Gastrocnemius medialis (tissue), 4 donors: ENCODE data around the gene BARHL2. TPM values are rescaled to one million over a fixed set of nuclear protein-coding genes. Genes with fewer than 3 reads are reported as not detected.

Source experiments
- ATAC-seq, 2 donors: fragments of 150-250 bp; one replicate each; pipeline ENCODE4 v1.9.1; 2016
- DNase-seq, 2 donors: peaks; one replicate each; pipeline ENCODE4 v3.0.0-alpha.2; 2019
- H3K27ac ChIP-seq, 4 donors: fragments of 200-600 bp; sonication (generic); 1 replicate in 1 of 4; 2 replicates in 3 of 4; pipeline ENCODE4 v1.5.1; 2016 to 2018; ENCODE audit warnings: mild to moderate bottlenecking in 2 of 4, moderate library complexity in 1 of 4
- H3K27me3 ChIP-seq, 3 donors: fragments of 200-600 bp; sonication (generic) in 2 of 3; 1 replicate in 1 of 3; 2 replicates in 2 of 3; pipeline versions ENCODE4 v1.5.1 to v1.6.0; 2016 to 2019; ENCODE audit warnings: mild to moderate bottlenecking in 1 of 3, moderate library complexity in 1 of 3
- H3K36me3 ChIP-seq, 2 donors: fragments of 200-600 bp; sonication (generic) in 1 of 2; one replicate each; pipeline ENCODE4 v1.5.1; 2017 to 2018
- H3K4me1 ChIP-seq, 2 donors: fragments of 200-600 bp; sonication (generic) in 1 of 2; one replicate each; pipeline ENCODE4 v1.5.1; 2016 to 2017; ENCODE audit warnings: mild to moderate bottlenecking in 2 of 2
- H3K4me3 ChIP-seq, 4 donors: fragments of 200-600 bp; sonication (generic) in 3 of 4; 1 replicate in 1 of 4; 2 replicates in 3 of 4; pipeline ENCODE4 v1.5.1; 2016 to 2019; ENCODE audit warnings: mild to moderate bottlenecking in 2 of 4
- H3K9me3 ChIP-seq, 3 donors: fragments of 200-600 bp; sonication (generic) in 2 of 3; 1 replicate in 1 of 3; 2 replicates in 2 of 3; pipeline ENCODE4 v1.5.1; 2016 to 2019
- POLR2A ChIP-seq, 2 donors: fragments of 450-650 bp; IDR thresholded peaks; one replicate each; pipeline ENCODE4 v1.6.1; 2017; ENCODE audit warnings: antibody characterized with exemption in 2 of 2, mild to moderate bottlenecking in 2 of 2, moderate library complexity in 2 of 2
- in situ Hi-C, 4 donors: fragments of 200-750 bp; cut with MboI; loops; one replicate each; pipeline versions ENCODE4 v1.15.0 to v1.8.0; 2017; ENCODE audit warnings: low sequenced_read_pairs in 4 of 4
- intact Hi-C: fragments of 100-400 bp; cut with DNase I; formaldehyde crosslinking; loops from one replicate; pipeline ENCODE4 v1.15.1; 2023; ENCODE audit warnings: low total_unique reads
- total RNA-seq, 4 donors: library from RNA; depleted of rRNA; stranded (reverse); fragments of >200 nt; gene quantifications; one replicate each; pipeline versions ENCODE4 v1.1.0 to v1.2.3, GENCODE V29; 2016
- TF ChIP-seq, protein P1 (sequence below), 5 experiments: fragments of 450-650 bp in 3 of 5; fragments of 200-600 bp in 2 of 5; sonication (generic) in 2 of 5; IDR thresholded peaks in 4 of 5; conservative IDR thresholded peaks in 1 of 5; 1 replicate in 4 of 5; 2 replicates in 1 of 5; pipeline ENCODE4 v1.5.1; 2016 to 2019; ENCODE audit warnings: antibody characterized with exemption in 5 of 5, mild to moderate bottlenecking in 3 of 5, moderate library complexity in 3 of 5

Gene BARHL2
- total RNA-seq, 4 donors from 2014 or later, result not detected

- no peak for DNase-seq
- in situ Hi-C loops (loop anchor here in 1 of 4 donors (25.0 kb wide), 1 partner anchor 244 kb away; no protein-coding TSS in a partner anchor), intact Hi-C loops (no loop called here)
- no peak for TF ChIP-seq POLR2A (IDR thresholded peaks at IDR 0.05)
- TF ChIP-seq, protein P1, sequence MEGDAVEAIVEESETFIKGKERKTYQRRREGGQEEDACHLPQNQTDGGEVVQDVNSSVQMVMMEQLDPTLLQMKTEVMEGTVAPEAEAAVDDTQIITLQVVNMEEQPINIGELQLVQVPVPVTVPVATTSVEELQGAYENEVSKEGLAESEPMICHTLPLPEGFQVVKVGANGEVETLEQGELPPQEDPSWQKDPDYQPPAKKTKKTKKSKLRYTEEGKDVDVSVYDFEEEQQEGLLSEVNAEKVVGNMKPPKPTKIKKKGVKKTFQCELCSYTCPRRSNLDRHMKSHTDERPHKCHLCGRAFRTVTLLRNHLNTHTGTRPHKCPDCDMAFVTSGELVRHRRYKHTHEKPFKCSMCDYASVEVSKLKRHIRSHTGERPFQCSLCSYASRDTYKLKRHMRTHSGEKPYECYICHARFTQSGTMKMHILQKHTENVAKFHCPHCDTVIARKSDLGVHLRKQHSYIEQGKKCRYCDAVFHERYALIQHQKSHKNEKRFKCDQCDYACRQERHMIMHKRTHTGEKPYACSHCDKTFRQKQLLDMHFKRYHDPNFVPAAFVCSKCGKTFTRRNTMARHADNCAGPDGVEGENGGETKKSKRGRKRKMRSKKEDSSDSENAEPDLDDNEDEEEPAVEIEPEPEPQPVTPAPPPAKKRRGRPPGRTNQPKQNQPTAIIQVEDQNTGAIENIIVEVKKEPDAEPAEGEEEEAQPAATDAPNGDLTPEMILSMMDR (IDR thresholded peaks at IDR 0.05 in 4 of 5, conservative IDR thresholded peaks at IDR 0.05 in 1 of 5), result no peak
- Histone ChIP-seq H3K4me1 (peaks cover 11 to 28% of the 10 kb centered on the region in 2 donors), H3K9me3 (no peaks in the 10 kb centered on the region), H3K4me3 (peak overlapping the region; percentile 23 to 38 (median 30)), H3K27ac (no peak overlapping the region), H3K36me3 (no peaks in the 10 kb centered on the region), H3K27me3 (peaks cover 95% of the 10 kb centered on the region in 3 donors)
- ATAC-seq, result no peak
Observed at GRCh38 chr1:90718411-90719329, 1.6 kb upstream of the BARHL2 start.

- peaks cover 95% of the 10 kb centered on the region in 3 donors for H3K27me3 ChIP-seq
Observed at GRCh38 chr1:90717665-90718410, 736 bp upstream of the BARHL2 start.

GRCh38 chr1:90717356-90717664, 208 bp upstream of the BARHL2 start:
- Histone ChIP-seq H3K27ac (no peak overlapping the region), H3K36me3 (no peaks in the 10 kb centered on the region), H3K4me1 (peaks cover 11 to 25% of the 10 kb centered on the region in 2 donors), H3K27me3 (peaks cover 95% of the 10 kb centered on the region in 3 donors), H3K9me3 (no peaks in the 10 kb centered on the region), H3K4me3 (peak overlapping the region in 1 of 4 donors; percentile 29)
- TF ChIP-seq, protein P1 (IDR thresholded peaks at IDR 0.05 in 4 of 5, conservative IDR thresholded peaks at IDR 0.05 in 1 of 5), result no peak
- no peak for TF ChIP-seq POLR2A (IDR thresholded peaks at IDR 0.05)
- intact Hi-C loops (no loop called here), in situ Hi-C loops (loop anchor here in 1 of 4 donors (25.0 kb wide), 1 partner anchor 245 kb away; no protein-coding TSS in a partner anchor)
- DNase-seq (no peak), ATAC-seq (no peak)

More at GRCh38 chr1:90717665-90718410, 736 bp upstream of the BARHL2 start:
- DNase-seq (no peak), ATAC-seq (peak in 1 of 2 donors; percentile 39)
- Histone ChIP-seq H3K36me3 (no peaks in the 10 kb centered on the region), H3K4me1 (peaks cover 11 to 25% of the 10 kb centered on the region in 2 donors), H3K9me3 (no peaks in the 10 kb centered on the region), H3K4me3 (peak overlapping the region; percentile 23 to 38 (median 30)), H3K27ac (no peak overlapping the region)
- in situ Hi-C loops, result loop anchor here in 1 of 4 donors (25.0 kb wide), 1 partner anchor 244 kb away; no protein-coding TSS in a partner anchor
- intact Hi-C loops, result no loop called here
- TF ChIP-seq POLR2A (IDR thresholded peaks at IDR 0.05), result no peak
- TF ChIP-seq, protein P1 (IDR thresholded peaks at IDR 0.05 in 4 of 5, conservative IDR thresholded peaks at IDR 0.05 in 1 of 5), result no peak

- DNase-seq (no peak), ATAC-seq (no peak)
- Histone ChIP-seq H3K36me3 (no peaks in the 10 kb centered on the region), H3K27me3 (peaks cover 95% of the 10 kb centered on the region in 3 donors), H3K27ac (no peak overlapping the region), H3K9me3 (no peaks in the 10 kb centered on the region), H3K4me3 (no peak overlapping the region), H3K4me1 (peaks cover 13 to 25% of the 10 kb centered on the region in 2 donors)
- in situ Hi-C loops, result loop anchor here in 1 of 4 donors (25.0 kb wide), 1 partner anchor 246 kb away; no protein-coding TSS in a partner anchor
- TF ChIP-seq, protein P1 (IDR thresholded peaks at IDR 0.05 in 4 of 5, conservative IDR thresholded peaks at IDR 0.05 in 1 of 5), result no peak
- no peak for TF ChIP-seq POLR2A (IDR thresholded peaks at IDR 0.05)
- intact Hi-C loops, result no loop called here
Observed at GRCh38 chr1:90716243-90716551, 905 bp downstream of the BARHL2 start.
